Neural progenitor cell (in vitro differentiated cells): ENCODE results near the gene NOP14. TPM values are rescaled to one million over a fixed set of nuclear protein-coding genes. Genes with fewer than 3 reads are reported as not detected.

Experiments used
- DNase-seq: peaks from one replicate; pipeline ENCODE4 v3.0.0-alpha.2; 2016; ENCODE audit warnings: low spot score
- H2AFZ ChIP-seq: fragments of 200-600 bp; sonication (generic); replicated peaks from 2 replicates; pipeline ENCODE4 v1.6.1; 2016; ENCODE audit warnings: antibody characterized with exemption
- H3F3A ChIP-seq: fragments of 200-600 bp; sonication (generic); 2 replicates; pipeline ENCODE4 v1.6.1; 2016; ENCODE audit warnings: antibody characterized with exemption, low read depth
- H3K27ac ChIP-seq: fragments of 200-600 bp; sonication (generic); 2 replicates; pipeline ENCODE4 v1.5.1; 2016; ENCODE audit warnings: mild to moderate bottlenecking
- H3K27me3 ChIP-seq: fragments of 200-600 bp; sonication (generic); 2 replicates; pipeline ENCODE4 v1.6.1; 2016; ENCODE audit warnings: mild to moderate bottlenecking, moderate library complexity
- H3K36me3 ChIP-seq: fragments of 200-600 bp; sonication (generic); 2 replicates; pipeline ENCODE4 v1.5.1; 2016
- H3K4me1 ChIP-seq: fragments of 200-600 bp; sonication (generic); 2 replicates; pipeline ENCODE4 v1.6.1; 2016; ENCODE audit warnings: mixed run types
- H3K4me2 ChIP-seq: fragments of 200-600 bp; sonication (generic); 2 replicates; pipeline ENCODE4 v1.6.1; 2016
- H3K4me3 ChIP-seq: fragments of 200-600 bp; sonication (generic); 2 replicates; pipeline ENCODE4 v1.5.1; 2016
- H3K79me2 ChIP-seq: fragments of 200-600 bp; sonication (generic); 2 replicates; pipeline ENCODE4 v1.6.1; 2016; ENCODE audit warnings: low read depth
- H3K9ac ChIP-seq: fragments of 200-600 bp; sonication (generic); 2 replicates; pipeline ENCODE4 v1.6.1; 2016
- H3K9me3 ChIP-seq: fragments of 200-600 bp; sonication (generic); 2 replicates; pipeline ENCODE4 v1.5.1; 2016; ENCODE audit warnings: low read depth
- H4K20me1 ChIP-seq: fragments of 200-600 bp; sonication (generic); 2 replicates; pipeline ENCODE4 v1.6.1; 2016; ENCODE audit warnings: low read depth
- H3K27ac Mint-ChIP-seq: 3 replicates; pipeline ENCODE4 v1.8.0; 2021; ENCODE audit warnings: mixed read lengths
- H3K27me3 Mint-ChIP-seq: 2 replicates; pipeline ENCODE4 v1.8.0; 2022; ENCODE audit warnings: low read depth, mild to moderate bottlenecking, inconsistent platforms, moderate library complexity, mixed read lengths; ENCODE audit not compliant: insufficient read depth
- H3K36me3 Mint-ChIP-seq: 3 replicates; pipeline ENCODE4 v1.8.0; 2021; ENCODE audit warnings: mixed read lengths
- H3K4me1 Mint-ChIP-seq: 3 replicates; pipeline ENCODE4 v1.8.0; 2021; ENCODE audit warnings: mixed read lengths
- H3K4me3 Mint-ChIP-seq: 3 replicates; pipeline ENCODE4 v1.8.0; 2021; ENCODE audit warnings: mild to moderate bottlenecking, moderate library complexity, mixed read lengths
- H3K9me3 Mint-ChIP-seq: 3 replicates; pipeline ENCODE4 v1.8.0; 2020; ENCODE audit warnings: mixed read lengths
- CTCF ChIP-seq: fragments of 200-600 bp; sonication (generic); IDR thresholded peaks from 2 replicates; pipeline ENCODE4 v1.5.1; 2017; ENCODE audit warnings: antibody characterized with exemption, mild to moderate bottlenecking
- EZH2 ChIP-seq: fragments of 200-600 bp; sonication (generic); IDR thresholded peaks from 2 replicates; pipeline ENCODE4 v1.6.1; 2017; ENCODE audit warnings: antibody characterized with exemption, mild to moderate bottlenecking, moderate library complexity
- EZH2phosphoT487 ChIP-seq: fragments of 200-600 bp; sonication (generic); IDR thresholded peaks from 2 replicates; pipeline ENCODE4 v1.6.1; 2017; ENCODE audit warnings: antibody characterized with exemption
- total RNA-seq: library from RNA; depleted of rRNA; stranded (reverse); fragments of >200 nt; gene quantifications from 2 replicates; pipeline ENCODE4 v1.2.3, GENCODE V29; 2015; ENCODE audit warnings: low replicate concordance

The NOP14 gene
- total RNA-seq, 1 donor from 2014 or later = 16.8 TPM

GRCh38 chr4:2902126-2902525 lies 61.1 kb downstream of the NOP14 start:
- Mint-ChIP-seq H3K27ac (no peak overlapping the region), H3K27me3 (no peaks in the 10 kb centered on the region), H3K9me3 (no peaks in the 10 kb centered on the region), H3K4me3 (no peak overlapping the region), H3K4me1 (no peaks in the 10 kb centered on the region), H3K36me3 (peaks cover 34% of the 10 kb centered on the region)
- no peak for DNase-seq
- no peaks in the 10 kb centered on the region for H3K79me2 ChIP-seq
- H3K36me3 ChIP-seq = no peaks in the 10 kb centered on the region
- H3K4me3 ChIP-seq = no peak overlapping the region
- no peak overlapping the region for H3K4me2 ChIP-seq
- no peaks in the 10 kb centered on the region for H4K20me1 ChIP-seq
- no peaks in the 10 kb centered on the region for H3F3A ChIP-seq
- no peak for TF ChIP-seq EZH2phosphoT487
- no peak for TF ChIP-seq CTCF
- TF ChIP-seq EZH2 = no peak
- H3K9me3 ChIP-seq = no peaks in the 10 kb centered on the region
- H3K27ac ChIP-seq = no peak overlapping the region
- no peaks in the 10 kb centered on the region for H3K4me1 ChIP-seq
- no peak overlapping the region for H2AFZ ChIP-seq
- H3K27me3 ChIP-seq = no peaks in the 10 kb centered on the region
- no peak overlapping the region for H3K9ac ChIP-seq

- no peaks in the 10 kb centered on the region for H3F3A ChIP-seq
- H3K9me3 ChIP-seq = no peaks in the 10 kb centered on the region
- H3K36me3 Mint-ChIP-seq = peaks cover 36% of the 10 kb centered on the region
These were observed 62.0 kb downstream of the NOP14 start for GRCh38 chr4:2901186-2901585.

GRCh38 chr4:2900741-2901140 lies 62.5 kb downstream of the NOP14 start:
- H3K27ac Mint-ChIP-seq = no peak overlapping the region
- no peaks in the 10 kb centered on the region for H3K79me2 ChIP-seq
- TF ChIP-seq CTCF = no peak
- no peak for TF ChIP-seq EZH2
- TF ChIP-seq EZH2phosphoT487 = no peak
- DNase-seq = no peak
- no peaks in the 10 kb centered on the region for H3K4me1 Mint-ChIP-seq
- H4K20me1 ChIP-seq = no peaks in the 10 kb centered on the region
- H3K4me1 ChIP-seq = no peaks in the 10 kb centered on the region
- H3K36me3 Mint-ChIP-seq = peaks cover 35% of the 10 kb centered on the region
- no peak overlapping the region for H2AFZ ChIP-seq
- no peaks in the 10 kb centered on the region for H3K36me3 ChIP-seq
- no peaks in the 10 kb centered on the region for H3K27me3 Mint-ChIP-seq
- no peak overlapping the region for H3K9ac ChIP-seq
- H3K9me3 ChIP-seq = no peaks in the 10 kb centered on the region
- H3K27ac ChIP-seq = no peak overlapping the region
- no peak overlapping the region for H3K4me3 Mint-ChIP-seq
- no peak overlapping the region for H3K4me2 ChIP-seq
- H3F3A ChIP-seq = no peaks in the 10 kb centered on the region
- H3K27me3 ChIP-seq = no peaks in the 10 kb centered on the region
- no peak overlapping the region for H3K4me3 ChIP-seq
- no peaks in the 10 kb centered on the region for H3K9me3 Mint-ChIP-seq

More at GRCh38 chr4:2901186-2901585, 62.0 kb downstream of the NOP14 start:
- Mint-ChIP-seq H3K4me3 (no peak overlapping the region), H3K4me1 (no peaks in the 10 kb centered on the region), H3K27ac (no peak overlapping the region), H3K9me3 (no peaks in the 10 kb centered on the region), H3K27me3 (no peaks in the 10 kb centered on the region)
- Histone ChIP-seq H3K79me2 (no peaks in the 10 kb centered on the region), H4K20me1 (no peaks in the 10 kb centered on the region), H3K4me3 (no peak overlapping the region), H3K4me2 (no peak overlapping the region), H2AFZ (no peak overlapping the region), H3K36me3 (no peaks in the 10 kb centered on the region), H3K9ac (no peak overlapping the region), H3K4me1 (no peaks in the 10 kb centered on the region), H3K27me3 (no peaks in the 10 kb centered on the region), H3K27ac (no peak overlapping the region)
- no peak for DNase-seq
- TF ChIP-seq EZH2phosphoT487 (no peak), CTCF (no peak), EZH2 (no peak)

GRCh38 chr4:2898001-2898400 lies 65.2 kb downstream of the NOP14 start:
- Histone ChIP-seq H3K79me2 (no peaks in the 10 kb centered on the region), H3K9me3 (no peaks in the 10 kb centered on the region), H4K20me1 (no peaks in the 10 kb centered on the region), H2AFZ (no peak overlapping the region), H3K36me3 (no peaks in the 10 kb centered on the region), H3K27ac (no peak overlapping the region), H3K4me2 (no peak overlapping the region), H3K9ac (no peak overlapping the region), H3F3A (no peaks in the 10 kb centered on the region), H3K4me3 (no peak overlapping the region), H3K4me1 (no peaks in the 10 kb centered on the region), H3K27me3 (no peaks in the 10 kb centered on the region)
- Mint-ChIP-seq H3K4me3 (no peak overlapping the region), H3K27me3 (no peaks in the 10 kb centered on the region), H3K27ac (no peak overlapping the region), H3K9me3 (no peaks in the 10 kb centered on the region), H3K36me3 (peaks cover 37% of the 10 kb centered on the region), H3K4me1 (no peaks in the 10 kb centered on the region)
- TF ChIP-seq EZH2phosphoT487 = no peak
- no peak for DNase-seq
